Spinal cord (tissue), 10 donors: ENCODE results near the gene STRA8. TPM values are rescaled to one million over a fixed set of nuclear protein-coding genes. Genes with fewer than 3 reads are reported as not detected.

Experiments used
- DNase-seq, 6 donors: peaks; one replicate each; pipeline versions ENCODE4 v3.0.0 to v3.0.0-alpha.2; 2013 to 2015; ENCODE audit warnings: low spot score in 6 of 6, low read depth in 4 of 6
- H3K27ac ChIP-seq: one replicate; pipeline ENCODE4 v1.5.1; 2013; ENCODE audit warnings: low read depth, low read length, control low read depth
- H3K27me3 ChIP-seq: one replicate; pipeline ENCODE4 v1.6.1; 2013; ENCODE audit warnings: low read length; ENCODE audit not compliant: control insufficient read depth, insufficient read depth
- H3K36me3 ChIP-seq: one replicate; pipeline ENCODE4 v1.6.1; 2013; ENCODE audit warnings: low read length; ENCODE audit not compliant: control insufficient read depth, insufficient read depth
- H3K4me1 ChIP-seq: one replicate; pipeline ENCODE4 v1.6.1; 2013; ENCODE audit warnings: low read length; ENCODE audit not compliant: control insufficient read depth, insufficient read depth
- H3K4me3 ChIP-seq: one replicate; pipeline ENCODE4 v1.5.1; 2013; ENCODE audit warnings: low read depth, low read length, control low read depth
- H3K9me3 ChIP-seq: one replicate; pipeline ENCODE4 v1.6.1; 2013; ENCODE audit warnings: low read length; ENCODE audit not compliant: control insufficient read depth, insufficient read depth
- WGBS: methylation state at CpG from one replicate; pipeline ENCODE4 v1.1.5; 2013; ENCODE audit warnings: missing lambda C conversion rate; ENCODE audit not compliant: insufficient coverage; 5-methylcytosine and 5-hydroxymethylcytosine counted together
- polyA plus RNA-seq, 2 donors: library from polyadenylated mRNA; unstranded; fragments of 120-200 nt; gene quantifications; one replicate each; pipeline ENCODE4 v1.2.1, GENCODE V29; 2013; ENCODE audit not compliant: insufficient read length in 2 of 2
- total RNA-seq, 2 donors: library from RNA; depleted of rRNA in 1 of 2; stranded (reverse); fragments of 120-200 nt in 1 of 2; fragments of >200 nt in 1 of 2; gene quantifications; one replicate each; pipeline versions ENCODE4 v1.2.3 to v1.2.4, GENCODE V29; 2013 to 2014
- donor health status: healthy.

STRA8 gene
- total and polyA plus RNA-seq, 4 donors = not detected

DNA sequence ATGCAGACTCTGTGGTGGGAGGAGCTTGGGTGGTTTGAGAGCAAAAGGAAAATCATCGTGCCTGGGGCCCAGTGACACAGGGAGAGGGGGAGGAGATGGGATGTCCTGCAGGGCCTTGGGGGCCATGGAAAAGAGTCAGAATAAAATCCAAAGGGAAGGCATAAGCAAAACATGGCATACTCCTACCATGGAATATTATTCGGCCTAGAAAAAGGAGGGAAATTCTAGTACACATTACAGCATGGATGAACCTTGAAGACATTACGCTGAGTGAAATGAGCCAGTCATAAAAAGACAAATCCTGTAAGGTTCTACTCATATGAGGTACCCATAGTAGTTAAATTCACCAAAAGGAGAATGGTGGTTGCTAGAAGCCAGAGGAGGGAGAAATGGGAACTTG lies 38.7 kb downstream of the STRA8 start:
- 80% methylated on average over 1 of the region's 3 CpGs for WGBS
- H3K36me3 ChIP-seq = no peaks in the 10 kb centered on the region
- H3K4me3 ChIP-seq = no peak overlapping the region
- H3K9me3 ChIP-seq = no peaks in the 10 kb centered on the region
- no peaks in the 10 kb centered on the region for H3K27me3 ChIP-seq
- no peak overlapping the region for H3K27ac ChIP-seq
- no peak for DNase-seq
- H3K4me1 ChIP-seq = no peaks in the 10 kb centered on the region

DNA sequence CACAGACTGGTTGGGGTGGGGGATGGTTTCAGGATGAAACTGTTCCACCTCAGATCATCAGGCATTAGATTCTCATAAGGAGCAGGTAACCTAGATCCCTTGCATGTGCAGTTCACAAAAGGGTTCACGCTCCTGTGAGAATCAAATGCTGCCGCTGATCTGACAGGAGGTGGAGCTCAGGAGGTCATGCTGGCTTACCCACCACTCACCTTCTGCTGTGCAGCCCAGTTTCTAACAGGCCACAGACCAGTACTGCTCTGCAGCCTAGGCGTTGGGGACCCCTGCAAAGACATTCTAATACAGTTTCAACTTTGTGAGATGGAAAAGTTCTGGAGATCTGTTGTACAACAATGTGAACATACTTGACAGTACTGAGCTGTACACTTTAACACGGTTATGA lies 39.9 kb downstream of the STRA8 start:
- Histone ChIP-seq H3K4me1 (no peaks in the 10 kb centered on the region), H3K36me3 (no peaks in the 10 kb centered on the region), H3K9me3 (no peaks in the 10 kb centered on the region), H3K4me3 (no peak overlapping the region), H3K27me3 (no peaks in the 10 kb centered on the region), H3K27ac (no peak overlapping the region)
- DNase-seq = no peak
- 94% methylated on average over 2 of the region's 4 CpGs for WGBS

DNA sequence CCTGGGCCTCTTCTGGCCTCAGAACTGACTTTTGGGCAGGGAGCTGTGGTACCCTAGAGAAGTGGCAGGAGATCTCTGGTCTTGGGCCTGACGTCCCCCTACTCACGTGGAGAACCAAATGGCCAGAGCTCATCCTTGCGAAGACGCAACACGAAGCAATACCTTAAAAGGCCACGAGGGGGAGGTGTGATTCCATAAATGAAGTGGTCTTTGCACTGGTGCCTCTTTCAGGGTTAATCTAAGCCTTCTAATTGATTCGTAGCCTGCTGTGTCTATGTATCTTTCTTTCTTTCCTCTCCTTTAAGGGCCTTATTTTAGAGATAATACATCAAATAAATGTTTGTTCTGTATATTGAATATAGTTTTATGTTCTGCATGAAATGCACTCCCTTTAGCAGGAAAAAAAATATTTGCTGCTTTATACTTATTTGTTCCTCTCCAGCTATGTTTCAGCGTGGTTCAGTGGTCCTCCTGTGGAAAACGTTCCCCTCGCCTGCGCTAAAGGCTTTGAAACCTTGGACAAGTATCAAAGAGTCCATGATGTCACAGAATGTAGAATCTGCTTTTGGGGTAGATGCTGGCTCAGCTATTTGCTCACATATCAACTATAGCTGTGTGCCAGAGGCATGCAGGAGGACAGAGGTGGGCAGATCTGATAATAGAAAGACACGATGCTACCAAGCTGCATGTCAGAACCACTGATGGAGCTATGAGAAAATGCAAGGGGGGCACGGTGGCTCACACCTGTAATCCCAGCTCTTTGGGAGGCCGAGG lies 41.0 kb downstream of the STRA8 start:
- 37% methylated on average over 8 of the region's 14 CpGs for WGBS
- no peaks in the 10 kb centered on the region for H3K9me3 ChIP-seq
- H3K36me3 ChIP-seq = no peaks in the 10 kb centered on the region
- DNase-seq = peak in 5 of 6 donors; percentile 42 to 91 (median 63)
- H3K4me3 ChIP-seq = no peak overlapping the region
- H3K27ac ChIP-seq = no peak overlapping the region
- H3K4me1 ChIP-seq = no peaks in the 10 kb centered on the region
- H3K27me3 ChIP-seq = no peaks in the 10 kb centered on the region

DNA sequence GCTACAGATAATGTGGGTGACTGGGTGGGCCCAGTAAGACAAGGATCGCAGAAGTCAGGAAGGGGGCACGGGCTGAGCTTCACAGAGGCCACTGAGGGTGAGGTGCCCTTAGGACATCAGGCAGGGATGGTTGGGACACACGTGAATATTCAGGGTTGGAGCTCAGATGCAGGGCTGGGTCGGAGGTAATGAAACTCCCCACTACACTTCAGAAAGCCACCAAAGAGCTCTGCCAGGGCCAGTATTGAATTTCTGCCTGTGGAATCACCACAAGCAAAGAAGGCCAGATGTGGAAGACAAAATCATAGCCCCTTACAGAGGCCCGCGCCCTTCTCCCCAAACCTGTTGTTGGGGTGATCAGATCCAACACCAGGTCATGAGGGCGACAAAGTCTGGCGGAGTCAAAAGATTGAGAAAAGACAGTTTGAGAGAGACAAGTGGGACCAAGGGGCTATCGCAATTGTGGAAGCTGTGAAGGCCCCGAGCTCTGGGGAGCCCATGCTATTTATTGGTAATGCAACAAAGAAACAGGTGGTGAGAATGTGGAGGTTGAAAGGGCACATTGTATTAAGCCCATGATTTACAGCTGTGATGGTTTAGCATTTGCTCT lies 42.4 kb downstream of the STRA8 start:
- Histone ChIP-seq H3K27me3 (no peaks in the 10 kb centered on the region), H3K9me3 (no peaks in the 10 kb centered on the region), H3K4me3 (no peak overlapping the region), H3K27ac (no peak overlapping the region), H3K4me1 (no peaks in the 10 kb centered on the region), H3K36me3 (no peaks in the 10 kb centered on the region)
- 93% methylated on average over 10 of the region's 10 CpGs for WGBS
- no peak for DNase-seq

DNA sequence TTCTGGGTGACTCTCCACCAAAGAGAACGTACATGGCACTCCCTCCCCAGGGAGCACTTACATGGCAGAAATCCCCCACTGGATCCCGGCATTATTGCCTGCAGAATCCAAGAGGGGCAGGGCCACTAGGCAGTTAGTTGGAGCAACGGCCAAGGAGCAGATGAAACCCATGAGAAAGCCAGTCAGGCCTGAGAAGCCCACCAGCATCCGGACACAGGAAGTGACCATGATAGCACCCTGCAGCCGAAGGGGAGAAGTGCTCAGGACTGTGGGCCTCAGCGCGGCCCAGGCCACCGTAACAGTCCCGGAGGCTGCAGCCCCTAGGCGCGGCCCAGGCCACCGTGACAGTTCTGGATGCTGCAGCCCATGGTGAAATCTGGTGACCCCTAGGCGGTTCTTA lies 43.5 kb downstream of the STRA8 start:
- H3K4me3 ChIP-seq = no peak overlapping the region
- no peaks in the 10 kb centered on the region for H3K27me3 ChIP-seq
- no peaks in the 10 kb centered on the region for H3K9me3 ChIP-seq
- WGBS = 87% methylated on average over 13 of the region's 13 CpGs
- no peaks in the 10 kb centered on the region for H3K4me1 ChIP-seq
- no peaks in the 10 kb centered on the region for H3K36me3 ChIP-seq
- no peak overlapping the region for H3K27ac ChIP-seq
- no peak for DNase-seq

DNA sequence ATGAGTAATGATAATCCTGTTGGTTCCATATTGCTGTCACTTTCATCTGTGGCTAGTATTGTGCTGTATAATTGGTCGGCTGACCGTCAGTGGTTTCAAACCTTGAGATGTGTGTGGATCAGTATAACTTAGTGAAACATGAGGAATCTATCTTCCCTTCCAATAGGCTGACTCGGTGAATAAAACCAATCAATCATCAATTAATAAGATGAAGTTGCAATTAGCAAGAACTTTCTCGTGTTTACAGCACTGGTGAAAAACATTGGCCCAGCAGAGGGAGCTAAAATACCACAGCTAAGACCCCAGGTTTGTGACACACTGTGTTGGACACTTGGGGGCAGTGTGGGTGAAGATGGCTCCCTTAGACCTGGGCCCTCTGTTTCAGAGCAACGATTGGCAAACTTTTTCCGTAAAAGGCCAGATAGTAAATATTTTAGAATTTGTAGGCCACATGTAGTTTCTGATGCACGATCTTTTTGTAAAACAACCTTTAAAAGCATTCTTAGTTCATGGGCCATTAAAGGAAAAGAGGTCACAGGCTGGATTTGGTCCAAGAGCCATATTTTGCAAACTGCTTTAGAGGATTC lies 47.8 kb downstream of the STRA8 start:
- 6% methylated on average over 2 of the region's 7 CpGs for WGBS
- Histone ChIP-seq H3K27ac (no peak overlapping the region), H3K27me3 (no peaks in the 10 kb centered on the region), H3K4me1 (no peaks in the 10 kb centered on the region), H3K36me3 (no peaks in the 10 kb centered on the region), H3K4me3 (no peak overlapping the region), H3K9me3 (no peaks in the 10 kb centered on the region)
- peak; percentile 68 to 97 (median 85) for DNase-seq

DNA sequence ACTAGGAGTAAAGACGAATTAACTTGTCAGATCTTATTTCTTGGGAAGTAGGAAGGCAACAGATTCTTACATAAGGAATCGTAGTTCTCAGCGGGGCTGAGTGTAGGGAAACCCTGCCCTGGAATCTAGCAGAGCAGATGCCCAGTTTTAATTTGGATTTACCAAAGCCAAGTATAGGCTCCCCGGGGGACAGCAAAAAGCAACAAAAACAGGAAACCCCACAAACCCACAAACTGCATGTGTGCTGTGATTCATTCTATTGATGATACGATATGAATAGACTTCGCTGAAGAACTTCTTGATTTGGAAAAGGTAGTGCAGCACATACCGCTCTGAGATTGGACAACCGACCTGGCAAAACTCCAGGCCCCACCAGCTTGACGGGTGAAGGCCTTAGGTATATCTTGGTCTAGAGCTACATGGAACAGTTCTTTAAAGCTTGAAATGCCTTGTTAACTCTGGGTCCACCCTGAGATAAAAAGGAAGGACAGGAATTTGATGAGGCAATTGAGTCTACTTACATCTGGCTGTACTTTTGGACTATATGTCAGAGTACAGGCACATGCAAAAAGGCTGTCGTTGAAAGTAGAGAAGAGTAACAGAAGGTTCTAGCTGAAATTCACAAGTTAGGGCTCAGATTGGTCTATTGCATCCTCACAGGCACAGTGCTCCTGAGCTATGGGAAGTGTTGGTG lies 49.1 kb downstream of the STRA8 start:
- H3K36me3 ChIP-seq = no peaks in the 10 kb centered on the region
- no peaks in the 10 kb centered on the region for H3K4me1 ChIP-seq
- H3K4me3 ChIP-seq = no peak overlapping the region
- DNase-seq = no peak
- H3K9me3 ChIP-seq = no peaks in the 10 kb centered on the region
- WGBS = 89% methylated on average over 9 of the region's 10 CpGs
- H3K27me3 ChIP-seq = no peaks in the 10 kb centered on the region
- no peak overlapping the region for H3K27ac ChIP-seq

DNA sequence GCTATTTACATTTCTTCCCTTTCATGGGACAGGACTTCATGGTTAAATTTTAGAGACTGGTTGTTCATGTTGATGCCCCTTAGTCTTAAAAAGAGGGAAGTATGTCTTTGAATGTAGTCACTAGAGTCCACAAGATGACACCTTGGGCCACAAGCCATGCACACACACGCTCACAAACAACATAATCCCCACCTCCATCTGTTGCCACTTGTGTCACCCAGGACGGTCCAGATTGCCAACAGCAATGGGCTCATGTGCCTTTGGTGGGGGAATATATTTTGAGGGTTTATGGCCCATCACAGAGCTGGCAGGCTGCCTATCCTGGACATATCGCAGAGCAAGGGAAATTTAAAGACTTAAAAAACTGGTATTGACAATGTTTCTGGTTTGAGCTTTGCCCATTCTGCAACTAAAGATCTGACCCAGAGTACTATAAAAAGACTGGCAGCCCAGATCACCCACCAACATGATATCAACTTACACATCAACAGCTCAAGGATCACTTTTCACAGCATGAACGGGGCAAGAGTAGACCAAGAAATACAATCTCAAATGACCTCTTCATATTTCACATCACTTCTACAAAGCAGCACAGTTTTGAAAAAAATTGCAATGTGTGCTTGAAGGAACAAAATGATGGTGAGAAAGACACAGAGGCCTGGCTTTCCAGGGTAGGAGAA lies 50.5 kb downstream of the STRA8 start:
- Histone ChIP-seq H3K4me1 (no peaks in the 10 kb centered on the region), H3K27ac (no peak overlapping the region), H3K4me3 (no peak overlapping the region), H3K9me3 (no peaks in the 10 kb centered on the region), H3K36me3 (no peaks in the 10 kb centered on the region), H3K27me3 (no peaks in the 10 kb centered on the region)
- 80% methylated on average over 2 of the region's 4 CpGs for WGBS
- no peak for DNase-seq

DNA sequence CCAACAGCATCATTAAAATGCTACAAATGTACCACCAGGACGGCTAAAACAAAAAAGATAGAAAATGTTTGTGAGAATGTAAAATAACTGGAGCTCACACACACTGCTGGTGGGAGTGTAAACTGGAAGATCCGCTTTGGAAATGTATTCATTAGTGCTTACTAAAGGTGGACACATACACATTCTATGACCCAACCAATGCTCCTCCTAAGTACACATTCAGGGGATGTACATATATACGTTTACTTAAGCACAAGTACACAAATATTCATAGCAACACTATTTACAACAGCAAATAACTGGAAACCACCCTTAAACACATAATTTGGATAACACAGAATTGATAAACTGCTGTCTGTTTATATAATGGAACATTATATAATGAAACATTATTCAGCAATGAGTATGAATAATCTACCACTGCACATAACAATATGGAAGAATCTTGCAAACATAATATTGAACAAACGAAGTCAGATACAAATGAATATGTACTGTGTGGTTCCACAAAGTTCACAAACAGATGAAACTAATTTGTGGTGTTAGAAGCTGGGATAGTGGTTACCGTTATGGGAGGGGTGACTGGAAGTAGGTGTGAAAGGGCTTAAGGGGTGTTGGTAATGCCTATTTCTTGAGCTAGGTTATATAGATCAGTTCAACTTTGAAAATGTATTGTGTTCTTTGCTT lies 52.1 kb downstream of the STRA8 start:
- H3K27ac ChIP-seq = no peak overlapping the region
- no peaks in the 10 kb centered on the region for H3K9me3 ChIP-seq
- H3K27me3 ChIP-seq = no peaks in the 10 kb centered on the region
- WGBS = 89% methylated on average over 1 of the region's 5 CpGs
- no peaks in the 10 kb centered on the region for H3K36me3 ChIP-seq
- H3K4me3 ChIP-seq = no peak overlapping the region
- no peaks in the 10 kb centered on the region for H3K4me1 ChIP-seq
- no peak for DNase-seq
